GM12878 (cell line): ENCODE data around the gene PNPO. TPM values are rescaled to one million over a fixed set of nuclear protein-coding genes. Genes with fewer than 3 reads are reported as not detected.

Experiments
- CBFB ChIP-seq: IDR thresholded peaks from 2 replicates; pipeline ENCODE4 v1.6.1; 2016; ENCODE audit warnings: antibody characterized with exemption, low read depth
- CBX5 ChIP-seq: sonication (generic); IDR thresholded peaks from 2 replicates; pipeline ENCODE4 v1.6.1; 2016; ENCODE audit warnings: low read depth, moderate library complexity, mild to moderate bottlenecking, inconsistent platforms
- CEBPB ChIP-seq, 2 experiments: fragments of 150-350 bp in 1 of 2; IDR thresholded peaks; 2 replicates each; pipeline ENCODE4 v1.6.1; 2012 to 2014; ENCODE audit warnings: low read depth in 2 of 2, low read length in 2 of 2, borderline replicate concordance in 1 of 2, inconsistent platforms in 1 of 2
- ESRRA ChIP-seq: IDR thresholded peaks from 2 replicates; pipeline ENCODE4 v1.6.1; 2012; ENCODE audit warnings: mild to moderate bottlenecking, low read length, improper control_type of control experiment
- ETV6 ChIP-seq, 2 experiments: fragments of 450-650 bp in 1 of 2; IDR thresholded peaks in 1 of 2; conservative IDR thresholded peaks in 1 of 2; 2 replicates each; pipeline ENCODE4 v1.6.1; 2014; ENCODE audit warnings: antibody characterized with exemption in 1 of 2, borderline replicate concordance in 1 of 2, low read depth in 1 of 2, mild to moderate bottlenecking in 1 of 2, moderate library complexity in 1 of 2
- HDAC6 ChIP-seq: fragments of 200-600 bp; sonication (generic); IDR thresholded peaks from one replicate; pipeline ENCODE4 v1.8.0; 2017; ENCODE audit warnings: antibody characterized with exemption; ENCODE audit not compliant: unreplicated experiment
- MEF2A ChIP-seq: IDR thresholded peaks from 2 replicates; pipeline ENCODE4 v1.6.1; 2011; ENCODE audit warnings: low read depth, mild to moderate bottlenecking, low read length, moderate library complexity; ENCODE audit not compliant: insufficient read depth
- MEF2B ChIP-seq: fragments of 450-650 bp; IDR thresholded peaks from 2 replicates; pipeline ENCODE4 v1.6.1; 2018; ENCODE audit warnings: mild to moderate bottlenecking, moderate library complexity; ENCODE audit not compliant: partially characterized antibody, poor library complexity, severe bottlenecking
- NFXL1 ChIP-seq: fragments of 450-650 bp; IDR thresholded peaks from 2 replicates; pipeline ENCODE4 v1.6.1; 2017; ENCODE audit warnings: antibody characterized with exemption, mild to moderate bottlenecking, borderline replicate concordance
- PML ChIP-seq: IDR thresholded peaks from 2 replicates; pipeline ENCODE4 v1.6.1; 2012; ENCODE audit warnings: low read length, inconsistent platforms
- SIN3A ChIP-seq: IDR thresholded peaks from 2 replicates; pipeline ENCODE4 v1.6.1; 2012; ENCODE audit warnings: low read depth, low read length, improper control_type of control experiment
- SMC3 ChIP-seq: IDR thresholded peaks from 2 replicates; pipeline ENCODE4 v1.6.1; 2011; ENCODE audit warnings: low read length, improper control_type of control experiment, borderline replicate concordance
- TCF12 ChIP-seq: IDR thresholded peaks from 2 replicates; pipeline ENCODE4 v1.6.1; 2011; ENCODE audit warnings: low read depth, mild to moderate bottlenecking, low read length
- USF1 ChIP-seq: IDR thresholded peaks from 2 replicates; pipeline ENCODE4 v1.6.1; 2011; ENCODE audit warnings: borderline replicate concordance, low read depth, mild to moderate bottlenecking, moderate library complexity, mixed read lengths, low read length; ENCODE audit not compliant: insufficient read depth; ENCODE audit errors: extremely low read length
- YBX1 ChIP-seq: fragments of 450-650 bp; IDR thresholded peaks from 2 replicates; pipeline ENCODE4 v1.6.1; 2016; ENCODE audit warnings: antibody characterized with exemption
- ZBTB11 ChIP-seq: fragments of 450-650 bp; formaldehyde crosslinking; IDR thresholded peaks from 2 replicates; pipeline ENCODE4 v1.5.0; 2022; ENCODE audit warnings: mild to moderate bottlenecking, missing genetic modification characterization
- ZBTB33 ChIP-seq: fragments of 450-650 bp; IDR thresholded peaks from 2 replicates; pipeline ENCODE4 v1.6.1; 2017; ENCODE audit warnings: mild to moderate bottlenecking
- ZSCAN29 ChIP-seq: fragments of 450-650 bp; IDR thresholded peaks from 2 replicates; pipeline ENCODE4 v1.6.1; 2017; ENCODE audit warnings: mild to moderate bottlenecking, moderate library complexity
- polyA plus RNA-seq, 11 experiments: library from polyadenylated mRNA; depleted of rRNA in 4 of 11; unstranded in 6 of 11; stranded (reverse) in 5 of 11; fragments of >200 nt; fragmentation: Nextera tagmentation in 4 of 11; fragmentation: Illumina TruSeq in 1 of 11; extraction: Ambion mirVana in 4 of 11; extraction: Trizol in 1 of 11; gene quantifications; 1 replicate in 1 of 11; 2 replicates in 10 of 11; pipeline versions ENCODE4 v1.2.1 to v1.2.3, GENCODE V29; 2011 to 2016; ENCODE audit warnings: inconsistent platforms in 2 of 11, missing spikeins in 2 of 11, low read depth in 1 of 11
- total RNA-seq, 4 experiments: library from RNA; depleted of rRNA in 3 of 4; stranded (reverse); fragments of >200 nt in 3 of 4; fragmentation: Illumina TruSeq in 1 of 4; extraction: Trizol in 1 of 4; gene quantifications; 2 replicates each; pipeline versions ENCODE4 v1.2.1 to v1.2.3, GENCODE V29; 2013 to 2021
- TF ChIP-seq, protein P1 (sequence below), 3 experiments: IDR thresholded peaks in 2 of 3; conservative IDR thresholded peaks in 1 of 3; 2 replicates each; pipeline ENCODE4 v1.5.1; 2011; ENCODE audit warnings: low read depth in 3 of 3, low read length in 3 of 3, mild to moderate bottlenecking in 3 of 3, control low read depth in 2 of 3, moderate library complexity in 2 of 3, inconsistent platforms in 1 of 3, mixed read lengths in 1 of 3; ENCODE audit not compliant: control insufficient read depth in 2 of 3, insufficient read depth in 1 of 3; ENCODE audit errors: extremely low read depth in 1 of 3

PNPO gene
- total and polyA plus RNA-seq, 10 of the 15 experiments (the other 5 are each of a cell fraction or from before 2014, with no cell fraction given): 13.9 to 52.6 (median 37.3) TPM

DNA sequence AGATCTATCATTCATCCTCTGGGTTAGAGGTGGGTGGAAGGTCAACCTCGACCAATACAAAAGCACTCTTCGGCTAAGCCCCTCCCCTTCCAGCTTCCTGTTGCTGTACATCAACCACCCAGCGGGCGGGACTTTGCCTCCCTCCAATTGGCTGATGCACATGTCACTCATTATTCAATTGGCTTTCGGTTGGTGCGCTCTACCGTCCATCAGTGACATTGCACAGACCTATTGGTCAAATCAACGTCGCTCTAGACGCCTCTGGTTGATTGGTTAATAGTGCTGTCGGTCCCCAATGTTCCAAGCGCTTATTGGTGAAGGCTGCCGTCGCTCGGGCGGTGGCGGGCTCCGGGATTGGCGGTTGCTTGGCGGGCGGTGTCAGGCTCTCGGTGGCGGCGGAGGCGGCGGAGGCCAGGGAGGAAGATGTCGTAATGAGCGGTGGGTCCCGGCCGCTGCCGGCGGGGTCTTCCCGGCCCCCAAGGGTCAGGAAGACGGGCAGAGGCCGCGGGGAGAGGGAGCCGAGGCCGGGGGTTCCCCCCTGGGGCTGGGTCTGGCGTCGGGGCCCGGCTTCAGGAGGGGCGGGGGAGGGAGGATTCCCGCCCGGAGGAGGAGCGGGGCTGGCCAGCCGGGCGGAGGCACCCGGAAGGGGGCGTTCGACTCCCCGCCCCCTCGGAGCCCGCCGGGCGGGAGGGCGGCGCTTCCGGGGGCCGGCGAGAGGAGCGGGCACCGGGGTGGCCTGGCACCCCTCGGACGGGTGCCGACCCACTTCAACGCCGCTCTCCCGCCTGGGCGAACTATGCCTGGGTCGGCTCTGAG lies 45.3 kb upstream of the PNPO start, which contains the start of gene SP2 (continued):
- no peak for TF ChIP-seq ZBTB11
- no peak for TF ChIP-seq NFXL1
- TF ChIP-seq HDAC6: no peak
- TF ChIP-seq SIN3A: peak; percentile 86
- TF ChIP-seq CBFB: no peak; the same call in 1 of the 2 replicates
- TF ChIP-seq MEF2A: no peak
- TF ChIP-seq MEF2B: no peak
- TF ChIP-seq PML: no peak
- TF ChIP-seq ZBTB33: peak; percentile 99
- TF ChIP-seq CBX5: no peak
- no peak for TF ChIP-seq ESRRA
- 0 out of 2 replicates have a peak, but pooled peaks have one; percentile 7 for TF ChIP-seq TCF12
- TF ChIP-seq YBX1: no peak
- no peak for TF ChIP-seq ETV6 (conservative IDR thresholded peaks at IDR 0.05 in 1 of 2, IDR thresholded peaks at IDR 0.05 in 1 of 2; ENCODE audit: borderline replicate concordance in 1 of 2, low read depth in 1 of 2)
- no peak for TF ChIP-seq CEBPB (IDR thresholded peaks at IDR 0.05; ENCODE audit: borderline replicate concordance in 1 of 2, low read depth in 2 of 2, low read length in 2 of 2)
- no peak for TF ChIP-seq ZSCAN29
- TF ChIP-seq, protein P1, sequence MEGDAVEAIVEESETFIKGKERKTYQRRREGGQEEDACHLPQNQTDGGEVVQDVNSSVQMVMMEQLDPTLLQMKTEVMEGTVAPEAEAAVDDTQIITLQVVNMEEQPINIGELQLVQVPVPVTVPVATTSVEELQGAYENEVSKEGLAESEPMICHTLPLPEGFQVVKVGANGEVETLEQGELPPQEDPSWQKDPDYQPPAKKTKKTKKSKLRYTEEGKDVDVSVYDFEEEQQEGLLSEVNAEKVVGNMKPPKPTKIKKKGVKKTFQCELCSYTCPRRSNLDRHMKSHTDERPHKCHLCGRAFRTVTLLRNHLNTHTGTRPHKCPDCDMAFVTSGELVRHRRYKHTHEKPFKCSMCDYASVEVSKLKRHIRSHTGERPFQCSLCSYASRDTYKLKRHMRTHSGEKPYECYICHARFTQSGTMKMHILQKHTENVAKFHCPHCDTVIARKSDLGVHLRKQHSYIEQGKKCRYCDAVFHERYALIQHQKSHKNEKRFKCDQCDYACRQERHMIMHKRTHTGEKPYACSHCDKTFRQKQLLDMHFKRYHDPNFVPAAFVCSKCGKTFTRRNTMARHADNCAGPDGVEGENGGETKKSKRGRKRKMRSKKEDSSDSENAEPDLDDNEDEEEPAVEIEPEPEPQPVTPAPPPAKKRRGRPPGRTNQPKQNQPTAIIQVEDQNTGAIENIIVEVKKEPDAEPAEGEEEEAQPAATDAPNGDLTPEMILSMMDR (IDR thresholded peaks at IDR 0.05 in 2 of 3, conservative IDR thresholded peaks at IDR 0.05 in 1 of 3; ENCODE audit: control insufficient read depth in 2 of 3, extremely low read depth in 1 of 3, insufficient read depth in 1 of 3, low read depth in 3 of 3, low read length in 3 of 3): no peak; a peak in 2 of 6 replicates
- no peak for TF ChIP-seq USF1
- no peak for TF ChIP-seq SMC3
